AG09319 (cell line): ENCODE measurements around the gene KLHL36.
"Not testable (repeated sequence)": the region's sequence is repeated elsewhere in the genome, so short reads cannot be mapped to it uniquely, and the experiment has no call there.

Source experiments
- DNase-seq: peaks from one replicate; pipeline ENCODE4 v3.0.0-alpha.2; 2010; ENCODE audit warnings: low read depth; ENCODE audit errors: extremely low read depth
- TF ChIP-seq, protein P1 (sequence below): IDR thresholded peaks from 2 replicates; pipeline ENCODE4 v1.5.1; 2011; ENCODE audit warnings: low read depth, mild to moderate bottlenecking, inconsistent platforms, low read length, moderate library complexity

Gene KLHL36

DNA sequence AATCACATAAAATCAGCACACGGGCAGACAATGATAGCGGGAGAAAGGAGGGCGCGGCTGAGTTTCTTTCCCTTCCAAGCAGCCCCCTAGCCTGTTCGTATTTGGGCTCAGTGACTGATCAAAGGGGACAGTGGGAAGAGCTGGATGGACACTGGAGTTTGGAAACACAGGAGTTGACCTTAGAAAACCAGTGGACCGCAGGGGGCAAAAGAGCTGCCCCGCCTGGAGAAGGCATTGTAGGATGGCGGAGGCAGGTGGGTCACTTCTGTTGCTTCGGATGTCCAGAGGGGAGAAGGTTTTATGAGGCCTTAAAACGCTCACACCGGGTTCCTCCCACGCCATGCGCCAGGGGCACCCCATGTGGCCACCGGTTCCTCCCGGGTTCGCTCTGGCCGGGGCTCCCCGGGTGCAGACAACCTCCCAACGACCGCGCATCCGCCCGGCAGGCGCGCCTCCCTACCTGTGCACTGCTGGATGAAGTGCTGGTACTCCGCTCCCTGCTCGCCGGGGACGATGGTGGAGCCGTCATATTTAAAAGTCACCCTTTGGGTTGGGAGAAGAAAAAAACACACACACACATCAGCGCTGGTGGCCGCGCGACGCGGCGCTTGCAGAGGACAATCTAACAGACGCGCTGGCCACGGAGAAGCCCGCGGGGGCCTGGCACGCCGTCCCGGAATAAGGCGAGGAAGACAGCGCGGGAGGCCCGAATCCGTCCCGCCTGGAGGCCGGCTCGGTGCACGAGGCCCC is 31.1 kb upstream of the KLHL36 start:
- TF ChIP-seq, protein P1, sequence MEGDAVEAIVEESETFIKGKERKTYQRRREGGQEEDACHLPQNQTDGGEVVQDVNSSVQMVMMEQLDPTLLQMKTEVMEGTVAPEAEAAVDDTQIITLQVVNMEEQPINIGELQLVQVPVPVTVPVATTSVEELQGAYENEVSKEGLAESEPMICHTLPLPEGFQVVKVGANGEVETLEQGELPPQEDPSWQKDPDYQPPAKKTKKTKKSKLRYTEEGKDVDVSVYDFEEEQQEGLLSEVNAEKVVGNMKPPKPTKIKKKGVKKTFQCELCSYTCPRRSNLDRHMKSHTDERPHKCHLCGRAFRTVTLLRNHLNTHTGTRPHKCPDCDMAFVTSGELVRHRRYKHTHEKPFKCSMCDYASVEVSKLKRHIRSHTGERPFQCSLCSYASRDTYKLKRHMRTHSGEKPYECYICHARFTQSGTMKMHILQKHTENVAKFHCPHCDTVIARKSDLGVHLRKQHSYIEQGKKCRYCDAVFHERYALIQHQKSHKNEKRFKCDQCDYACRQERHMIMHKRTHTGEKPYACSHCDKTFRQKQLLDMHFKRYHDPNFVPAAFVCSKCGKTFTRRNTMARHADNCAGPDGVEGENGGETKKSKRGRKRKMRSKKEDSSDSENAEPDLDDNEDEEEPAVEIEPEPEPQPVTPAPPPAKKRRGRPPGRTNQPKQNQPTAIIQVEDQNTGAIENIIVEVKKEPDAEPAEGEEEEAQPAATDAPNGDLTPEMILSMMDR = no peak

GRCh38 chr16:84617791-84618580 is 30.3 kb upstream of the KLHL36 start, which contains the start of gene COTL1:
Gene COTL1 (minus strand): TSS chr16:84618078. CDS start chr16:84617914, 164 bp downstream.
- TF ChIP-seq, protein P1 = no peak
- peak; percentile 97 for DNase-seq

More for the DNA sequence above, 31.1 kb upstream of the KLHL36 start:
- no peak for DNase-seq

GRCh38 chr16:84618581-84619460 is 29.5 kb upstream of the KLHL36 start:
- TF ChIP-seq, protein P1 = no peak; the same call in 1 of the 2 replicates
- peak; percentile 65 for DNase-seq

DNA sequence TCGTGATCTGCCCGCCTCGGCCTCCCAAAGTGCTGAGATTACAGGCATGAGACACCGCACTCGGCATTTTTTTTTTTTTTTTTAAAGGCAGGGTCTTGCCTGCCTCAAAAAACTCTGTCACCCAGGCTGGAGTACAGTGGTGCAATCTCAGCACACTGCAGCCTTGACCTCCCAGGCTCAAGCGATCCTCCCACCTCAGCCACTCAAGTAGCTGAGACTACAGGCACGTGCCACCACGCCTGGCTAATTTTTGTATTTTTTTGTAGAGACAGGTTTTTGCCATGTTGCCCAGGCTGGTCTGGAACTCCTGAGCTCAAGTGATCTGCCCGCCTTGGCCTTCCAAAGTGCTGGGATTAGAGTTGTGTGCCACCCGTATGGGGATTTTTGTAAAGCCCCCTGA is 27.4 kb upstream of the KLHL36 start:
- DNase-seq = not testable (repeated sequence)

DNA sequence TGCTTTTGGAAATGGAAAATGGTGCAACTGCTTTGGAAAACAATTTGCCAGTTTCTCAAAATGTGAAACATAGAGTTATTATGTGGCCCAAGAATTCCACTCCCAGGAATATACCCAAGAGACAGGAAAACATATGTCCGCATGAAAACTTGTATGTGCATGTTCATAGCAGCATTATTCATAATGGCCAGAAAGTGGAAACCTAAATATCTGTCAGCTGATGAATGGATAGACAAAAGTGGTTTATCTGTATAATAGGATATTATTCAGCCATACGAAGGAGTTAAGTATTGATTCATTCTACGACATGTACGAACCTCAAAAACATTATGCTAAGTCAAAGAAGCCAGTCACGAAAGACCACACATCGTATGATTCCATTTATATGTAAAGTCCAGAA is 22.8 kb upstream of the KLHL36 start:
- no peak for DNase-seq
- TF ChIP-seq, protein P1 = no peak

DNA sequence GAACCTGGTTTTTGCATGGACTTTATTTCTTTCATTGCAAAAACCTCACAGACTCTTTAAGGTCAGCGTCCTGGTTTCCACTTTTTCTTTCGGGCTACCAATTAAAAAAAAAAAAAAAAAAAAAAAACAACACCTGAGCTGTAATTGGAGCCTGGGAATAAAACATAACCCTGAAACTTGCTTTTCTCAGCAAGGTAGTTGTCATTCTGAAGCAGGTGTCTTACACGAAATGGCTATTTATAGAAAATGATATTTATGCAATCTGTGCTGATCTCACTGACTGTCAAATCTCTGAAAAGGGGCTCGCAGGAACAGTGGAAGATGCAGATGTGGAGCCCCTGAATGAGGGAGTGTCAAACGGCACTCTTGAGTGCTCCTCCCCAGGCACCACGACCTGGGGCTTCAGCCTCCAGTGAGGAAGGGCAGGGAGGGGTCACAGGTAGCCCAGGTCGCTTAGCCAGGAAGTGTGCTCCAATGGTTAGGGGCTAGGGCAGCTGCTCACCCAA is 20.0 kb upstream of the KLHL36 start:
- DNase-seq = no peak
- TF ChIP-seq, protein P1 = no peak

DNA sequence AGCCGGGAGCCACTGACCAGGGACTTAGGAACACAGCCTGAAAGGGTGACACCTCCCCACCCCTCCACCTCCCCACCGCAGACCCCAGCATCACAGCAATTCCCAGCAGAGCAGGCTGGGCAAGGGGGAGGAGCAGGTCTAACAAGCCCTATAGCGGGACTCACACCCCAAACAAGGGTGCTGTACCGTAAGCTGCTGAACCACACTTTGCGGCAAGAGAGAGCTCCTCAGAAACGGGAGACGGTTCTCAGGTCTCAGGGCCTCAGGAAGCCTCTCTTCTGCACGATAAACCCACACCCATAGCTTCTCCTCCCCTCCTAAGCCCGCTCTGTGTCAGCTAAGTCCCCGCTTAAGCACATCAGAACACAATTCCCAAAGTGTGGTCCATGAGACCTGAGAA is 18.7 kb upstream of the KLHL36 start:
- TF ChIP-seq, protein P1 = no peak
- no peak for DNase-seq
